ENCODE results near the gene SEMA6A.

DNA sequence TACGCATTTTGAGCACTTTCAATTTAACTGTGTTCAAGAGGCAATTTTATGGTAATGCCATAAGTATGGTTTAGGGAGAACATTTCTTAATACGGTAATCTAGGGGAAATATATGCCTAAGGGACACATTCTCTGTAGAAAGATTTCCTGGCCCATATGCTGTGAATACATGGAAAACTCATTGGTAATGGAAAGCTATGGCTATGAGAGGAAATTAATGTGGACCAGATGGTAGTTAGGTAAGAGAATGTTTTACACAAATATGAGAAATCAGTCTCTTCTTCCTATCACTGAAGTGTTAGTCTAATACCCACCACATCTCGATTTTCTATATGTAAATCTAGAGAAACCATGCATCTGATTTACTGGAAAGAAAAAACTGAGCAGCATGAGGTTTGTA is 105.0 kb downstream of the SEMA6A start:
- TF ChIP-seq CTCF (IDR thresholded peaks at IDR 0.05) (no peak), POLR2A (IDR thresholded peaks at IDR 0.05) (no peak)

Data from Peyer's patch (tissue), 4 donors.